ENCODE results near the gene ASS1.
A peak's percentile ranks its signal among the peaks of the same experiment; 100 is the strongest.

ASS1 gene

DNA sequence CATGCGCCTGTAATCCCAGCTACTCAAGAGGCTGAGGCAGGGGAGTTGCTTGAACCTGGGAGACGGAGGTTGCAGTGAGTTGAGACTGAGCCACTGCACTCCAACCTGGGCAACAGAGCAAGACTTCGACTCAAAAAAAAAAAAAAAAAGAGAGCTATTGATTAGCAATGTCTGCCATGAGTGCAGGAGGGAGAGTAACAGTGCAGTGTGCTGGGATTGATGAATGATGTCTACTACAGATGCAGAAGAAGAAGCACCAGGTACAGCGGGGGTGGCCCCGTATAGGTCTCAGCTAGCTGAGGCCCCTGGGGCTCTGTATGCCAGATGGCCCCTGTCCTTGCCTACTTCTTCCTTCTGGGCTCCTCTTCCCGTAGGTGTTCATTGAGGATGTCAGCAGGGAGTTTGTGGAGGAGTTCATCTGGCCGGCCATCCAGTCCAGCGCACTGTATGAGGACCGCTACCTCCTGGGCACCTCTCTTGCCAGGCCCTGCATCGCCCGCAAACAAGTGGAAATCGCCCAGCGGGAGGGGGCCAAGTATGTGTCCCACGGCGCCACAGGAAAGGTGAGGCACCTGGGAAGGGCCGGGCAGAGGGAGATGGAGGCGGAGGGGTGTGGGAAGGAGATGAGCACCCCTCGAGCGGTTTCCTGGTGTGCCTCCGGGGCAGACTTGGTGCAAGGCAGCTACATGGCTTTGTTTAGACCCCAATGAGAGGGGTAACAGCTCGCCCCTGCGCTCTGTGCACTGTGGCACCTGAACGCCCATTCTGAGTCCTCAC, 13.5 kb downstream of the ASS1 start:
- DNase-seq: no peak

- no peak for DNase-seq
These were observed 14.0 kb downstream of the ASS1 start for GRCh38 chr9:130458804-130459067.

DNA sequence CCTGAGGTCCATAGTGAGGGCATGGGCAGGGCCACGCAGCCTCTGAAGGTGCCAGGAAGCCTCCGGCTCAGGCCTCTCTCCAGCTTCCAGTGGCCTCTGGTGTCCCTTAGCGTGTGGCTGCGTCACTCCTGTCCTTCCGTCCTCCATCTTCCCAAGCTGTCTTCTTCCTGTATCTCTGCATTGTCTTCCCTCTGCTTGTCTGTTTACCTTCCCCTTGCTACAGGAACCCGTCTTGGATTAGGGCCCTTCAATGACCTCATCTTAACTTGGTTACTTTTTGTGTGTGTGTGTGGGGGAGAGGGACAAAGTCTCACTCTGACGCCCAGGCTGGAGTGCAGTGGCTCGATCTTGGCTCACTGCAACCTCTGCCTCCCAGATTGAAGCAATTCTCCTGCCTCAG, 14.4 kb downstream of the ASS1 start:
- no peak for DNase-seq

DNA sequence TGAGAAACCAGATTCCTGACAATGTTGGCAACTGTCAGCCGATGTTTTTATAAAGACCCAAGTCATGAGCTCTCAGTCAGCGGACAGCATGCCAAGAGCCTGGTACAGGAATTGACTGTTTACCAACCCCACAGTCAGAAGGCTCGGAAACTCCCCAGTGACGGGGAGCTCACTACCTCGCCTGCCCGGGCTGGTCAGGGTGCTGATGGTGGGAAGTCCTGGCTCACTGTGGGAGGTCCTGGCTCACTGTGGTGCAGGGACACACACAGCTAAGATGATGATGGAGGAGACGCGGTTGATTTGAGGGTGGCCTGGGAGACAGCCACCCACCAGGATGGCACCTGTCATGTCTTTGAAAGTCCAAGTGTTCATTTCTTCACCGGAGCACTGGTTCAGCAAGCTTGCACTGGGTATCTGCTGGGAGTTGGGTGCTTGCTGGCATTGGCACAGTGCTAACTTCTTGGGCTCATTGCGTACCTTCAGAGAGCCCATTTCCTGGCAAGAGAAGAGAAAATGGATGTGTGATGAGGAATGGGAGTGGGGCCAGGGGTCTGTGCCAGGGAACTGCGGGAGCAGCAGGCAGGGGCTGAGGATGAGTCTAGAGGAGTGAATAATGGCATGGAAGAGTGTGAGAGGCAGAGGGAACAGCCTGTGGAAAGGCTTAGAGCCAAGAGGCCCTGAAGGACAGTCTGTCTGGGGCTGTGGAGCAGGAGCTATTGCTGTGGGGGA, 15.3 kb downstream of the ASS1 start:
- no peak for DNase-seq

- peak; percentile 47 for DNase-seq
These were observed 16.5 kb downstream of the ASS1 start for GRCh38 chr9:130461218-130461630.

- no peak for DNase-seq
These were observed 17.0 kb downstream of the ASS1 start for GRCh38 chr9:130461731-130462130.

DNA sequence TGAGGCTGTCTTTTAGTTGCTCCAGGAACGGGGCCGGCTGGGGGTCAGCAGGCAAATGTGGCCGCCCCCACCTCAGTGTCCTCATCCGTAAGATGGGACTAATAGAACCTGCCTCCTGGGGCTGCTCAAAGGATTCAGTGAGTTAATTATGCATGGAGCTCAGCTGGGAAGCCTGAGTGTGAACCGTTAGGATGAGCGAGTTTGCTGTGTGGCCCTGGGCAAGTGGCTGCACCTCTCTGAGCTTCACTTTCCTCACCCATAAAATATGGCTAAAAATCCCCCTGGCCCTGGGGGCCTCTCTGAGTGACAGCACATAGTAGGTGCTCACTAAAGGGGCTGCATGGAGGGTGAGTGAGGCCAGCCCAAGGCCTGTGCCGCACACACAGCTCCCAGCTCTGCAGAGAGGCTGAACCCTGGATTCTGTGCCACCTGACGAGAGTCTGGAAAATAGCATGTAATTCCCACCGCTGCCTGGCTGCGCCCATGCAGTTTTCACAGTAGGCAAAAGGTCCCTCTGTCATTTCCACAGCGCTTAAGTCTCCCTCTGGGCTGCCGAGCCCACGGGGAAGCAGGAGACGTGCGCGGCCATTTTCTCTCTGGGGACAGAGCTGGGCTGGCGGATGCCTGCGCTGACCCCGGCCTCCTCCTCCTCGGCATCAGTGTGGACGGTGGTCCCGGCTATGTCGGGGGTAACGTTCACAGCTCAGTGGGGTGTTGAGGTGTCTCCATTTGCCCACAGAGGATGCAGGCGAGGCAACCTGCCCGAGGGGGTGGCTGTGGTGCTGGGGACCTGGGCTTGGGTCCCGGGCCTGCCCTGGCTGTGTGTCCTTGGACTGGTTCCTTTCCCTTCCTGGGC, 18.2 kb downstream of the ASS1 start:
- DNase-seq: no peak

GRCh38 chr9:130463763-130464745, 19.3 kb downstream of the ASS1 start:
- no peak for DNase-seq

GRCh38 chr9:130465383-130466096, 20.8 kb downstream of the ASS1 start:
- DNase-seq: no peak

DNA sequence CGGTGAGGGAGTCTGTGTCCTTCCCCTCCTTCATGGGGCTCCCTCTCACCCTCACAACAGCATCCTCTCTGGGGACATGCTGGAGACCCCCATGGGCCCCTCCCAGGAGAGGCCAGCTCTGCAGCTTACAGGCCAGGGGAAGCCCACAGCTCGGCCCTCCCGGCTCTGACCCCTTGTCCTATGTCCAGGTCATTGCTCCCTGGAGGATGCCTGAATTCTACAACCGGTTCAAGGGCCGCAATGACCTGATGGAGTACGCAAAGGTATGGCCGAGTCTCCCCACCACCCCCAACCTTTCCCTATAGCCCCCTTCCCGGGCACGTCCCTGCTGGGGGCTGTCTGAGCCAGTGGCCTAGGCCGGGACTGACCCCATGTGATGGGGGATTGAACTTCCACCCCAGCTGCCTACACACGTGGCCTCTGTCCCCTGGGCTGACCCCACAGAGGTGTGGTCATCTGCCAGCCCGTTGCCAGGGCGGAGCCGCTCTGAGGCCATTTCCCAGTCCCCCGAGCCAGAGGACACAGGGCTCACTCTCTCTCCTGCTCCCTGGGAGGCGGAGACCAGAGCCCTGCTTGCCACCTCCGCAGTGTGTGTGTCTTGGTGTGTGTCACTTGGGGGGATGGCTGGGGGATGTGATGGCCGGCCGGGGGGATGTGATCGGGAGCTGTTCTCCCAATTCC, 21.9 kb downstream of the ASS1 start:
- no peak for DNase-seq

GRCh38 chr9:130467316-130467715, 22.6 kb downstream of the ASS1 start:
- DNase-seq: no peak

DNA sequence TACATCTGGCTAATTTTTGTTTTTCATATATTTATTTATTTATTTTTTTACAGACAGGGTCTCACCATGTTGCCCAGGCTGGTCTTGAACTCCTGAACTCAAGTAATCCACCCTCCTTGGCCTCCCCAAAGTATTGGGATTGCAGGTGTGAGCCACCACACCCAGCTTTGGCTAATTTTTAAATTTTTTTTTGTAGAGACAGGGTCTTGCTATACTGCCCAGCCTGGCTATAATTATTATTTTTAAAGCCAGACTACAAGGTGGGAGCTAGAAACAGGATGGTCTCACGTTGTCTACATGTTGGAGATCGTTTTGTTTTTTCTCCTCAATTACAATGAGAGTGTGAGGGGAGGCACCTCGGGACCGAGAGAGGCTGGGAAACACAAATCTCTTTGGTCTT, 23.8 kb downstream of the ASS1 start:
- no peak for DNase-seq

- no peak for DNase-seq
These were observed 25.5 kb downstream of the ASS1 start for GRCh38 chr9:130470269-130470668.

- no peak for DNase-seq
These were observed 26.2 kb downstream of the ASS1 start for GRCh38 chr9:130470950-130471349.

GRCh38 chr9:130471411-130472183, 26.8 kb downstream of the ASS1 start:
- DNase-seq: no peak

DNA sequence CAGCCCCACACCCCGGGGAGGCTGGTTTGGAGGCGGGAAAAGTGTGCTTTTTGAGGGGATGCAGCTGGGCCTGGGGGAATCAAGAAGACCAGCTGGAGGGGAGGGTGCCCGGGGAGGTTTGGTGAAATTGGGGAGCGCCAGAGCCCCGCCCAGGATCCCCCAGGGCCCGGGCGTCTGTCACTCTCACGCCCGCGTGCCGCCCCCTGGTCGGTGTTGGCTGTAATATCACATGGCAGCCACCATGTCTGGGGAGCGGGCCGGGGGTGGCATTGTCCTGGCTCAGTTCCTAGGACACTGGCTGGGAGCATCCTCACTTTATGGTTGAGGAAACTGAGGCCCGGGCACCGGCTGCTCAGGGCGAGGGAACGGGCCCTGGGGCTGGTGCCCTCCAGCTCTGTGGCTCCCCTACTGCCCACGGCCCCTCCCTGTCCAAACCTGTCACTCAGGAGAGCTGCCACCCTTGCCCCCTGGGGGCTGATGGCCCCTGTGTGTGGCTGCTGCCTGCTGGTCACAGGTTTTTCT, 27.5 kb downstream of the ASS1 start:
- no peak for DNase-seq

DNA sequence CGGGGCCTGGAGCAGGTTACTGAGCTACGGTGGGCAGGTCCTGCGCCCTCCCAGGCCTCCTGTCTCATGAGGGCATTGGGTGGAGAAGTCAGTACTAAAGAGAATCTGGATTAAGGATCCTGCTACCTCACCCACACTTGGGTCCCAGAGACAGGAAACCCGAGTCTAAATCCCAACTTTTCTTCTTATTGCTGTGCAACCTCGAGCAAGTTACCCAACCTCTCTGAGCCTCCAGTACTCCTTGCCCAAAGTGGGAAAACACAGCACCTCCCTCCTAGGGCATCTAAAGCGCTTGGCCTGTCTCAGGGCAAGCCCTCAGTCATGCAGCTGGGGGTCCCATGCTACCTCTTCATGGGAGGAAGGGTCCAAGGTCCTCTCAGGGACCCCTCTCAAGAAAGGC, 28.2 kb downstream of the ASS1 start:
- no peak for DNase-seq

DNA sequence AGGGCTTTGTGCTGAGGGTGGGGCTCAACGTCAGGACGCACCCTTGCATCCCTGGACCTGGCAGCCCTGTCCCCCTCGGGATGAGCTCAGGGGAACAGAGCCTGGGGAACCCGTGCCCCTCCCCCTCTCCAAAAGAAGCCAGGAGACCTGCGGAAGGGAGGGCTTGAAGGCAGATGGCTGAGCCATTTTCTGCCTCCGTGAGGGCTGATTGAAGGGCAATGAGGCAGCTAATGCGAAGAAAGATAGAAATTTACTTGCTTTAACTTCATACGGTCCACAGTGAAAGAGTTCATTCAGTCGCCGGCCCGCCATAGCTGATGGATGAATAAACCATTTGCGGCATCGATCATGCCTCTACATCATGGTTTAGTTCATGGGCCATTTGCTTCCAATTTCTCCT, 28.8 kb downstream of the ASS1 start:
- DNase-seq: no peak

DNA sequence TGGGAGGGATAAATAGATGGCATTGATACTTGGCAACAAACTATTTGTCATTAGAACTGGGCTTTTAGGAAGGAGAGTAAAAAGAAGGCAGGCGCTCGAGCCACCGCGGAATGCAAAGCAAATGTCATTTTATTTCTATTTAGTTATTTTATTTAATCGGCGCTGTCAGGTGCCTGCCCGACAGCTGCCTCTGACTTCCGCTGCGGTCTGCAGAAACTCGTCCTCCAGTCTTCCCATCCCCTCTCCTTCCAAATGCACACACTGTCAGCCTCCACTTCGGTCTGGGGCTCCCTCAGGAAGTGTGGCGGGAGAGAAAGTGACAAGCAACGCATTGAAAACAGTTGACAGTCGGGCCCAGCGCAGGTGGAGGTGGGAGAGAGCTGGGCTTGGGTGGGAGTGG, 29.3 kb downstream of the ASS1 start:
- DNase-seq: no peak

GRCh38 chr9:130476151-130476730, 31.5 kb downstream of the ASS1 start:
- DNase-seq: no peak

Measured in fibroblast of skin of scalp (primary cell).